Fibroblast of mammary gland (primary cell): ENCODE measurements around the gene LDLRAD4.

Experiments
- DNase-seq: peaks from one replicate; pipeline ENCODE4 v3.0.0-alpha.2; 2010; ENCODE audit warnings: low read depth
- H3K4me3 ChIP-seq: 2 replicates; pipeline ENCODE4 v1.5.1; 2011; ENCODE audit warnings: low read depth, mild to moderate bottlenecking, low read length, moderate library complexity; ENCODE audit not compliant: control insufficient read depth
- CTCF ChIP-seq: conservative IDR thresholded peaks from 2 replicates; pipeline ENCODE4 v1.5.1; 2011; ENCODE audit warnings: low read depth, low read length, inconsistent platforms; ENCODE audit not compliant: control insufficient read depth, insufficient read depth

The LDLRAD4 gene

GRCh38 chr18:13619505-13620205 is 401.1 kb downstream of the LDLRAD4 start:
- no peak for TF ChIP-seq CTCF
- DNase-seq = no peak
- no peak overlapping the region for H3K4me3 ChIP-seq

- no peak overlapping the region for H3K4me3 ChIP-seq
- no peak for DNase-seq
- no peak for TF ChIP-seq CTCF
Observed at GRCh38 chr18:13620206-13620672, 401.7 kb downstream of the LDLRAD4 start.

- TF ChIP-seq CTCF = no peak
- H3K4me3 ChIP-seq = no peak overlapping the region
- DNase-seq = no peak
Observed at GRCh38 chr18:13620818-13621445, 402.4 kb downstream of the LDLRAD4 start.

GRCh38 chr18:13621446-13621849 is 402.9 kb downstream of the LDLRAD4 start:
- no peak for TF ChIP-seq CTCF

GRCh38 chr18:13621886-13622619 is 403.5 kb downstream of the LDLRAD4 start:
- no peak for DNase-seq
- no peak overlapping the region for H3K4me3 ChIP-seq
- TF ChIP-seq CTCF = no peak

More at GRCh38 chr18:13621446-13621849, 402.9 kb downstream of the LDLRAD4 start:
- no peak for DNase-seq
- H3K4me3 ChIP-seq = no peak overlapping the region

GRCh38 chr18:13622751-13623150 is 404.2 kb downstream of the LDLRAD4 start:
- DNase-seq = no peak
- TF ChIP-seq CTCF = no peak

More at GRCh38 chr18:13622751-13623150, 404.2 kb downstream of the LDLRAD4 start:
- H3K4me3 ChIP-seq = no peak overlapping the region
